ENCODE data around the gene ERC2.

Gene ERC2

DNA sequence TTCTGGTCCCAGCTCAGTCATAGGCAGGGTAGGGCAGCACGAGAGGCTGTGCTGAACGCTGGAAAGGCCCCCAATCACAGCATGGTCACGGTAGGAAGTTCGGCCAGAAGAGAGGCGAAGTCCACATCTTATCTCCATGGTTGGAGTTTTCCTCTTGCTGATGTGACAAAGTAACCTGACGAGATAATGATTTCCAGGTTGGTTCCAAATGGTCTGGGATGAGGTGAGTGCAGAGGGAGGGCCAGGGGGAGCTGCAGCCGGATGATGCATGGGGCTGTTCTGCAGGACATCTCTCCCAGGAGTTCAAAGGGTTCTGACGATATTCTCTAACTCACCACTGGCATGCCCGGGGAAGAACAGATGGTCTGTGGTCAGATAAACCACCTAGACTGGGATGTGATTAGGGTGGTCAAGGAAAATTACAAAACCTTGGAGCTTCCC is 898.0 kb downstream of the ERC2 start:
- H3K27ac ChIP-seq (ENCODE audit: low read length), result no peak overlapping the region
- H3K4me3 ChIP-seq (ENCODE audit: low read length), result no peak overlapping the region
- no peaks in the 10 kb centered on the region for H3K27me3 ChIP-seq (ENCODE audit: insufficient read depth, low read length)
- H3K4me1 ChIP-seq (ENCODE audit: insufficient read depth, low read length), result peaks cover 20% of the 10 kb centered on the region
- no peaks in the 10 kb centered on the region for H3K36me3 ChIP-seq (ENCODE audit: insufficient read depth, low read depth, low read length)
- no peaks in the 10 kb centered on the region for H3K9me3 ChIP-seq (ENCODE audit: insufficient read depth, low read depth, low read length)
- no peak overlapping the region for H3K9ac ChIP-seq (ENCODE audit: low read depth, low read length)

DNA sequence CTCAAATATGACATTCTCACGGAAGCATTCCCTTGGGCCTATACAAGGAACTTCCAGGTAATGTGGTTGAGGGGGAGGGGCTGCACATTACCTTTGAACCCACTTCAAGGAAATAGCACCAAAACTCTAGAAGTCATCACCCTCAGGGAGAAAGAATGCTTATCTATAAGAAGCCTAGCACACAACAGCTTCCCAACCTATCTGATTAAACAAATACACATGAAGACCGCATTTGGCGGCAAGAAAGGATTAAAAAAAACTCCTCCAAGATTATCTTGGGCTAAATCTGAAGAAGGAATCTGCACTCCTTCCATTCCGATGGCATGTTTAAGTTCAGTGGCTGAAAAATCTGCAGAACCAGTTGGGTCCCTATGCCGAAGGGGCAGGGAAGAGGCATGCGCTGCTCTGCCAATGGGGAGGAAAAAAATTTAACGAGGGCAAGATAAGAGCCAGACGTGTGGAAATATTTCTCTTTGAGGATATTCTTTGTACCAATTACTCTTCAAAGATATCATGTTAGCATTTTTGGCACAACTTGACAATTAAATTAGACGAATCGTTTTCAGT is 899.2 kb downstream of the ERC2 start:
- Histone ChIP-seq H3K36me3 (ENCODE audit: insufficient read depth, low read depth, low read length) (no peaks in the 10 kb centered on the region), H3K27me3 (ENCODE audit: insufficient read depth, low read length) (no peaks in the 10 kb centered on the region), H3K9ac (ENCODE audit: low read depth, low read length) (no peak overlapping the region), H3K4me1 (ENCODE audit: insufficient read depth, low read length) (peaks cover 20% of the 10 kb centered on the region), H3K9me3 (ENCODE audit: insufficient read depth, low read depth, low read length) (no peaks in the 10 kb centered on the region), H3K4me3 (ENCODE audit: low read length) (no peak overlapping the region), H3K27ac (ENCODE audit: low read length) (no peak overlapping the region)

DNA sequence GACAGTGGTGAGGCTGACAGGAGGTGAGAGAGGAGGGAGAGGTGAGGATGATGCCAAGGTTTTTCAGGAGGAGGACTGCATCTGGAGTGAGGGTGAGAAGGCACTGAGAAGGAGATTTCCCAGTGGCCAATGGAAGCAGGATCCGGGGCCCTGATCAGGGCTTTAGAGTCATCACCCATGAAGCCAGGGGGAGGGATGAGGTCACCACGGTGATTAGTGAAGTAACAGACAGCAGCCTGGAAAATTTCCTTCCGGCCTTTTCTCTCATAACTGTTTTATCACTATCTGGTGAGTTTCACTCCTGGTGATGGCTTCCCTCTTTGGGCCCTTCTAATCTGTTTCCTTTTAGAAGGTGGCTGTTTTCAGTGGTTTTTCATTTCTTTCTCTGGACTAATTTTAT is 900.7 kb downstream of the ERC2 start:
- Histone ChIP-seq H3K27me3 (ENCODE audit: insufficient read depth, low read length) (no peaks in the 10 kb centered on the region), H3K27ac (ENCODE audit: low read length) (no peak overlapping the region), H3K9me3 (ENCODE audit: insufficient read depth, low read depth, low read length) (no peaks in the 10 kb centered on the region), H3K4me1 (ENCODE audit: insufficient read depth, low read length) (peaks cover 18% of the 10 kb centered on the region), H3K9ac (ENCODE audit: low read depth, low read length) (no peak overlapping the region), H3K4me3 (ENCODE audit: low read length) (no peak overlapping the region), H3K36me3 (ENCODE audit: insufficient read depth, low read depth, low read length) (no peaks in the 10 kb centered on the region)

DNA sequence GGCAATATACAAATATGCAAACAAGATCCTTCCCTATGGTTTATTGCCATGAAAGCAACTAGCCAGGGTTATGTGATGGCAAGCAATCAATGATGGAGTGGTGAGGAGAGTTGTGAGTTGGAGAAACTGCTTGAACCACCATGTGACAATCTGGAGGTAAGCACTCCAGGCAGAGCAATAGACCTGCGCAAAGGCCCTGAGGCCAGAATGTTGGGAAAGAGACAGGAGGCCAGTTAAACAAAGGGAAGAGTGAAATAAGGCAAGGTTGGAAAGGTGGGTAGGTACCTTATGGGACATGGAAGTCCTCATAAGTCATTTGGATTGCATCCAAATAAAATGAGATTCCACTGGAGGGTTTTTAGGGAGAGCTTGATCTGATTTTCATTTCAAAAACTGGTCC is 901.1 kb downstream of the ERC2 start:
- Histone ChIP-seq H3K9me3 (ENCODE audit: insufficient read depth, low read depth, low read length) (no peaks in the 10 kb centered on the region), H3K27me3 (ENCODE audit: insufficient read depth, low read length) (no peaks in the 10 kb centered on the region), H3K4me3 (ENCODE audit: low read length) (no peak overlapping the region), H3K36me3 (ENCODE audit: insufficient read depth, low read depth, low read length) (no peaks in the 10 kb centered on the region), H3K27ac (ENCODE audit: low read length) (no peak overlapping the region), H3K4me1 (ENCODE audit: insufficient read depth, low read length) (peaks cover 14% of the 10 kb centered on the region), H3K9ac (ENCODE audit: low read depth, low read length) (no peak overlapping the region)

DNA sequence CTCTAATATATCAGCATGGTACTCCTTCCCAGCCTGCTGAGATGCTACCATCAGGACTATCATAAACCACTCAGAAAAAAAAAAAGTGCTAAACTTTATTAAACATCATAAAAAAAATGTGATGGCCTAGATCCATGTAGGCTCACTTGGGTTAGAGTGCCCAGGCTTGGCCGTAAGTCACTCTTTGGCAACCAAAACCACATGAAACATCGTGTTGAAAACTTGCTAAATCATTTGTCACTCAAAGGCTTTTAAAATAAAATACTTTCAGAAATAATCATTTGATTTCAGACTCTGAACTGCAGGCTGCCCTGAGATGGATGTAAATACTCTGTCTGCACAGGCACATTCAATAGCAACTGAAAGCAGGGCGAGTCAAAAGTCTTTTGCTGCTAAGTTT is 902.7 kb downstream of the ERC2 start:
- H3K27ac ChIP-seq (ENCODE audit: low read length), result no peak overlapping the region
- no peaks in the 10 kb centered on the region for H3K36me3 ChIP-seq (ENCODE audit: insufficient read depth, low read depth, low read length)
- no peaks in the 10 kb centered on the region for H3K27me3 ChIP-seq (ENCODE audit: insufficient read depth, low read length)
- H3K9ac ChIP-seq (ENCODE audit: low read depth, low read length), result no peak overlapping the region
- no peak overlapping the region for H3K4me3 ChIP-seq (ENCODE audit: low read length)
- H3K9me3 ChIP-seq (ENCODE audit: insufficient read depth, low read depth, low read length), result no peaks in the 10 kb centered on the region
- H3K4me1 ChIP-seq (ENCODE audit: insufficient read depth, low read length), result peaks cover 3% of the 10 kb centered on the region; the same call in 1 of the 2 replicates

DNA sequence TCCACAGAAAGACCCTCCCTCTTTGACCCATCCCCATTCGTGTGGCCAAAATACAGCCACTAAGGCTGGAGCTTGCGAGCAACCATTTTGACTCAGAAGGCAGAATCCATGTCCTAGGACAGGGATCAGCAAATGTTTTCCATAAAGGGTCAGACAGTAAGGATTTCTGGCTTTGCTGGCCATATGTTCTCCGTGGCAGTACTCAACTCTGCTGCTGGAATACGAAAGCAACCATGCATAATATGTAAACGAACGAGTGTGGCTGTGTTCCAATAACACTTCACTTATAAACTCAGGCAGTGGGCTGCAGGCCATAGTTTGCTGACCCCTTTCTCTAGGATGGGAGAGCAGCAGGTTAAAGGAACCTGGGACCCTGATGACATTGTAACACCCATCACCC is 903.5 kb downstream of the ERC2 start:
- H3K4me1 ChIP-seq (ENCODE audit: insufficient read depth, low read length), result no peaks in the 10 kb centered on the region
- no peak overlapping the region for H3K27ac ChIP-seq (ENCODE audit: low read length)
- H3K27me3 ChIP-seq (ENCODE audit: insufficient read depth, low read length), result no peaks in the 10 kb centered on the region

DNA sequence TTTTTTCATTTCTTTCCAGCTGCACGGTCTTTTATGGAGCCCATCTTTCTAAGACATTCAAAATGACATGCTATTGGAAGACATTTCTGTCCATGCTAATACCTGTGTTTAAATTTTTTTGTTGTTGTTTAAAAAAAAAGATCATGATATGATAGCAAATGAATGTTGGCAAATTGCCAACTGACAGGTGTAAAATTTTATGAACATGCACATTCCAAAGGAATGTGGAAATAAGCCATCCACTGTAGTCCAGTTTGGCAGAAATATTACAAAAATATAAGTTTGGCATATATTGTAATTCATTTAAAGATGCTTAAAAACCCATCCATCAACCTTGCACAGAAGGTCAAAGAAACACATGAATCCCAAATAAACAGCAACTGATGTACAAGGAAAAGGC is 905.6 kb downstream of the ERC2 start:
- Histone ChIP-seq H3K4me3 (ENCODE audit: low read length) (no peak overlapping the region), H3K9ac (ENCODE audit: low read depth, low read length) (no peak overlapping the region), H3K4me1 (ENCODE audit: insufficient read depth, low read length) (no peaks in the 10 kb centered on the region), H3K27ac (ENCODE audit: low read length) (no peak overlapping the region), H3K27me3 (ENCODE audit: insufficient read depth, low read length) (no peaks in the 10 kb centered on the region), H3K9me3 (ENCODE audit: insufficient read depth, low read depth, low read length) (no peaks in the 10 kb centered on the region), H3K36me3 (ENCODE audit: insufficient read depth, low read depth, low read length) (no peaks in the 10 kb centered on the region)

More for the DNA sequence above, 903.5 kb downstream of the ERC2 start:
- no peaks in the 10 kb centered on the region for H3K9me3 ChIP-seq (ENCODE audit: insufficient read depth, low read depth, low read length)
- no peaks in the 10 kb centered on the region for H3K36me3 ChIP-seq (ENCODE audit: insufficient read depth, low read depth, low read length)
- H3K4me3 ChIP-seq (ENCODE audit: low read length), result no peak overlapping the region
- H3K9ac ChIP-seq (ENCODE audit: low read depth, low read length), result no peak overlapping the region

DNA sequence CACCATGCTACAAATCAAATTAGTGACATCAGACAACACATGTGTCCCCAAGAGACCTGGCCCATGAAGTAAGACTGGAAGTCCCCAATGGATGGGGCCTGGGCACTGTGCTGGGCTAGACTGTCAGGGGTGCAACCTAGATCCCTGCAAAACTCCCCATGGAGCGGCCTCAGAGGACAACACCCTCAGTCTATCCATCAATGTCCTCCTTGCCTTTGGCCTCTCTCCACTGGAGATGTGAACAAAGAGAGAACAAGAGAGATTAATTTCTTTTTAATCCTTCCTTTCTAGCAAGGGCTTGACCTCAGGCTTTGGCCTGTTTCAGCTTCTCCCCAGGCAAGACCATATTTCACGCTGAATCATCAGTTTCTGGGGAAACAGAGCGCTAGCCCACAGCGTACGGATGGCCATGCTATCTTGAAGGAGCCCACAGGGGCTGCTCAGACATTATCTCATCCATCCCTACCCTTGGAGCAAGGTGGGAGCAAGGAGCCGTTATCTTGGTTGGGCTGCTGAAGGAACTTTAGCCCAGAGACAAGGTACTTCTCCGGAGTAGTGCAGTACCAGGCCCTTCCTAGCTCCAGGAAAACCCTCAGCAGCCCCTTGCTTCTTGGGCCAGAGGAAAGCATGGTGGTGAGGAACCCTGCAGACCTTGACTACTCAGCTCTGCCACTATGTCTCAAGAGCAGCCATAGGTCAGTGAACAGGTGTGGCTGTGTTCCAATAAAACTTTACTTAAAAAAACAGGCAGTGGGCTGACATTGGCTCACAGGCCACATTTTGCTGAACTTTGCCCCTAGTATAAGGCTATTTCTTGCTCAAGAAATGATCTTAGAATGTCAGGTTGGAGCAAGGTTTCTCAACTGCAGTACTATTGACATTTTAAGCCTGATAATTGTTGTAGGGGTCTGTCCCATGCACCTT is 908.5 kb downstream of the ERC2 start:
- Histone ChIP-seq H3K4me3 (ENCODE audit: low read length) (no peak overlapping the region), H3K4me1 (ENCODE audit: insufficient read depth, low read length) (peaks cover 19% of the 10 kb centered on the region), H3K9ac (ENCODE audit: low read depth, low read length) (no peak overlapping the region), H3K36me3 (ENCODE audit: insufficient read depth, low read depth, low read length) (no peaks in the 10 kb centered on the region), H3K27me3 (ENCODE audit: insufficient read depth, low read length) (no peaks in the 10 kb centered on the region), H3K27ac (ENCODE audit: low read length) (no peak overlapping the region), H3K9me3 (ENCODE audit: insufficient read depth, low read depth, low read length) (no peaks in the 10 kb centered on the region)

DNA sequence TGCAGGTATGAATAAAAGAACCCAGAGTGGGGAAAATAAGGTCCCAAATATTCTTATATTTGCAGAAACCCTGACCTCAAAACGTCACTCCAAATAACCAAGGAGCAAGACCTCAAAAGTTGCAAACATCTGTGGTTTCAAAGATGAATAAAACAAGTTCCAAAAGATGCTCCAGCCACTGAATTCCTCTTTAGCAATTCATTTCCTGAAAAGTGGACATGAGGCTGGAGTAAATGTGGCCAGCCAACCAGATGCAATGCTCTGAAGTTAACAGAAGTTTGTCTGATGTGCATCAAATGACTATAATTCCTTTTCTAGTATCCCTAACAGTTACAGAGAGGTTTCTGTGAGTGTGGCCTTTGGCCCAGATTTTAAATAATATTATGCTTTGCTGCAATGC is 910.0 kb downstream of the ERC2 start:
- peaks cover 30% of the 10 kb centered on the region for H3K4me1 ChIP-seq (ENCODE audit: insufficient read depth, low read length)

DNA sequence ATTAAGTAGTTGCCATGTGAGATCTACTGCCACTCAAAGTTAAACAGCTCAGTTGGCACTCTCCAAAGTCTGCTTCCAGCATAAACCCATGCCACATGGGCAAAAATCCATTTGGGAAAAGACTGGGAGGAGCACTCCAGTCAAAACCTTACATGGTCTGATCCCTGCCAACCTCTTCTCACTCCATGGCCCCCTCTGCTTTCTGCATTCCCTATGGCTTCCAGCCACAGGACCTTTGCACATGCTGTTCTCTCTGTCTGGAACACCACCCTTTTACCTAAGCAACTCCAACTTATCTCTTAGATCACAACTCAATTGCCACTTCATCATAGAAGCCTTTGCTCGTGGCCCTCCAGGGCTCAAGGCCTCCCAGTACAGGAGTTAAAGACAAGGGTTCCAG is 910.7 kb downstream of the ERC2 start:
- Histone ChIP-seq H3K27ac (ENCODE audit: low read length) (no peak overlapping the region), H3K9me3 (ENCODE audit: insufficient read depth, low read depth, low read length) (no peaks in the 10 kb centered on the region), H3K9ac (ENCODE audit: low read depth, low read length) (no peak overlapping the region), H3K4me3 (ENCODE audit: low read length) (no peak overlapping the region), H3K36me3 (ENCODE audit: insufficient read depth, low read depth, low read length) (no peaks in the 10 kb centered on the region), H3K27me3 (ENCODE audit: insufficient read depth, low read length) (no peaks in the 10 kb centered on the region), H3K4me1 (ENCODE audit: insufficient read depth, low read length) (peaks cover 30% of the 10 kb centered on the region)

More for the DNA sequence above, 910.0 kb downstream of the ERC2 start:
- no peaks in the 10 kb centered on the region for H3K36me3 ChIP-seq (ENCODE audit: insufficient read depth, low read depth, low read length)
- H3K9ac ChIP-seq (ENCODE audit: low read depth, low read length), result no peak overlapping the region
- H3K27ac ChIP-seq (ENCODE audit: low read length), result no peak overlapping the region
- no peak overlapping the region for H3K4me3 ChIP-seq (ENCODE audit: low read length)
- H3K9me3 ChIP-seq (ENCODE audit: insufficient read depth, low read depth, low read length), result no peaks in the 10 kb centered on the region
- H3K27me3 ChIP-seq (ENCODE audit: insufficient read depth, low read length), result no peaks in the 10 kb centered on the region

DNA sequence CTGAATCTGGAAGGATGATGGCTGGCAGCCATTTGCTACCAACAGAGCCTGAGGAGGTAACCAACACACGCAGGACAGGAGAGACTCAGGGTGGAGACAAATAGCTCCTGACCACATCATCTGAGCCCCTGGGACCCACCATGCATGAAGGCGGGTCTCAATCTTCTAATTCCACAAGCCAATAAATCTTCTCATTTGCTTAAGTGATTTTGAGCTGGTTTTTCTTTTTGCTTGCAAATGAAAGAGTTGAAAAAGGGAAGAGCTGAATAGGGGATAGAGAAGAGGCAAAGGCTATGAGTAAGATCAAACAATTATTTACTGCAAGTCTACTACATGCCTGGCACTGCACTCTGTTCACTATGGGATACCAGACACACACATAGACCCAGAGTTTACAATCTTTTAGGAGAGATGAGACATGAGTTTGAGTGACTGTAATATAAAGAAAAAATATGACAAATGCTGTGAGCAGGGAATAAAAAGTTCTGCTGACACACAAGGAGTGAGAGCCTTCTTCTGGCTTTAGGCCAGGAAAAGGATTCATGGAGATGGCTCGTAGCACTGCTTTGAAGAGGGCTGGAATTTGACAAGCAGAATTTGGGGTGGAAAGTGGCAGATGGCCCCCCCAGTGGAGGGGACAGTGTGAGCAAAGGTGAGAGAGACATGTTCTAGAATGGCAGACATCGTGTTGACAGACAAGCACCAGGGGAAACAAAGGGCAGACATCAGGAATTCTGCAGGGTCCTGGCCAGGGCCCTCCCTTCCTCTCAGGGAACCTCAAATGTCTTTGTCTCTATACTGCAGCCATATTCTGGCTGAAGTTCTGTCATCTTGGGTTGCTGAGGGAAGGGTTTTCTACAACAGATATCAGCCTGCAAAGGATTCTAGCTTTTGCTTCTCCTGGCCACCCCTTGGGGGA is 911.4 kb downstream of the ERC2 start:
- Histone ChIP-seq H3K4me1 (ENCODE audit: insufficient read depth, low read length) (peaks cover 30% of the 10 kb centered on the region), H3K4me3 (ENCODE audit: low read length) (no peak overlapping the region), H3K9ac (ENCODE audit: low read depth, low read length) (no peak overlapping the region; the same call in 1 of the 2 replicates), H3K27me3 (ENCODE audit: insufficient read depth, low read length) (no peaks in the 10 kb centered on the region), H3K27ac (ENCODE audit: low read length) (no peak overlapping the region), H3K9me3 (ENCODE audit: insufficient read depth, low read depth, low read length) (no peaks in the 10 kb centered on the region), H3K36me3 (ENCODE audit: insufficient read depth, low read depth, low read length) (no peaks in the 10 kb centered on the region)

Data from iPS-20b (cell line).